ENCODE measurements around the gene TMEM114.

DNA sequence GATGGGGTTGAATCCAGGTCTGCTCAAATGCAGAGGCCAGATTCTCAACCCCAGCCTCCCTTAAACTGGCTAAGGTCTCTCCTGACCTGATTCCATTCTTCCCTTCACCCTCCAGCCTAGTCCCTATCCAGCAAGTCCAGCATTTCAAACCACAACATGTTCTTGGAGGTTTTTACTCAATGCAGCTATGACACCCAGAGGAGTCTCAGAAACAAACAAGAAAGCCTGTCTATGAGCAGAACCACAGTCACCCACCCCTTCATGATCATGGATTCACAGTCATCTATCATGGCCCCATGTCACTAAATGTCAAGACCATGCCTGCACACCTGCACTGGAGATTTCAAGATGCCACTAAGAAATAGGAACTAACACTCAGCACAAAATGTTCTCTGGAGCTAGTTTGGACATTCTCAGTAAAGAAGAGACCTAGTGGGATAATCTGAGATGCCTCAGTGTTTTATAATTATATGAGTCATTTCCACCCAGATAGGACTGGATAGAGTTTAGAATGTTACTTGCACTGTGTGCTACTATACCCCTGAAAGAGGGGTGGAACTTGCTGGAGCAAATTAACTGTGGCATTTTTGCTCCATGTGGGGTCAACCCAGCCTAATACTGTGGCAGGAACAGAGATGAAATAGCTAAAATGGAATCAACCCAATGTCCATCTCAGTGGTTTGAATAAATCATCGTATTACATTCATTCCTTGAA lies 21.7 kb upstream of the TMEM114 start:
- TF ChIP-seq POLR2A (IDR thresholded peaks at IDR 0.05) = no peak
- TF ChIP-seq, protein P1, sequence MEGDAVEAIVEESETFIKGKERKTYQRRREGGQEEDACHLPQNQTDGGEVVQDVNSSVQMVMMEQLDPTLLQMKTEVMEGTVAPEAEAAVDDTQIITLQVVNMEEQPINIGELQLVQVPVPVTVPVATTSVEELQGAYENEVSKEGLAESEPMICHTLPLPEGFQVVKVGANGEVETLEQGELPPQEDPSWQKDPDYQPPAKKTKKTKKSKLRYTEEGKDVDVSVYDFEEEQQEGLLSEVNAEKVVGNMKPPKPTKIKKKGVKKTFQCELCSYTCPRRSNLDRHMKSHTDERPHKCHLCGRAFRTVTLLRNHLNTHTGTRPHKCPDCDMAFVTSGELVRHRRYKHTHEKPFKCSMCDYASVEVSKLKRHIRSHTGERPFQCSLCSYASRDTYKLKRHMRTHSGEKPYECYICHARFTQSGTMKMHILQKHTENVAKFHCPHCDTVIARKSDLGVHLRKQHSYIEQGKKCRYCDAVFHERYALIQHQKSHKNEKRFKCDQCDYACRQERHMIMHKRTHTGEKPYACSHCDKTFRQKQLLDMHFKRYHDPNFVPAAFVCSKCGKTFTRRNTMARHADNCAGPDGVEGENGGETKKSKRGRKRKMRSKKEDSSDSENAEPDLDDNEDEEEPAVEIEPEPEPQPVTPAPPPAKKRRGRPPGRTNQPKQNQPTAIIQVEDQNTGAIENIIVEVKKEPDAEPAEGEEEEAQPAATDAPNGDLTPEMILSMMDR (IDR thresholded peaks at IDR 0.05) = no peak

All from stomach (tissue), 4 donors.